CD14-positive monocyte (primary cell): ENCODE results near the gene PKN3. TPM values are rescaled to one million over a fixed set of nuclear protein-coding genes. Genes with fewer than 3 reads are reported as not detected.

Source experiments
- DNase-seq, 3 donors: peaks; one replicate each; pipeline ENCODE4 v3.0.0-alpha.2; 2011 to 2022
- H2AFZ ChIP-seq: 2 replicates; pipeline ENCODE4 v1.6.0; 2012; ENCODE audit warnings: mild to moderate bottlenecking, low read depth, low read length, inconsistent platforms; ENCODE audit not compliant: insufficient read depth, poor library complexity, severe bottlenecking
- H3K27ac ChIP-seq, 2 donors: 1 replicate in 1 of 2; 2 replicates in 1 of 2; pipeline ENCODE4 v1.5.1; 2012 to 2013; ENCODE audit warnings: low read length in 2 of 2, control low read depth in 1 of 2, inconsistent platforms in 1 of 2, low read depth in 1 of 2, mild to moderate bottlenecking in 1 of 2
- H3K27me3 ChIP-seq, 2 donors: one replicate each; pipeline versions ENCODE4 v1.6.0 to v1.6.1; 2011 to 2013; ENCODE audit warnings: low read length in 2 of 2; ENCODE audit not compliant: control insufficient read depth in 2 of 2, insufficient read depth in 2 of 2
- H3K36me3 ChIP-seq, 2 donors: replicated peaks in 1 of 2; 1 replicate in 1 of 2; 2 replicates in 1 of 2; pipeline versions ENCODE4 v1.5.1 to v1.6.1; 2012 to 2013; ENCODE audit warnings: low read length in 2 of 2, control low read depth in 1 of 2, inconsistent platforms in 1 of 2, mild to moderate bottlenecking in 1 of 2; ENCODE audit not compliant: insufficient read depth in 2 of 2, control insufficient read depth in 1 of 2
- H3K4me1 ChIP-seq, 2 donors: 1 replicate in 1 of 2; 2 replicates in 1 of 2; pipeline versions ENCODE4 v1.5.1 to v1.6.1; 2012 to 2013; ENCODE audit warnings: low read length in 2 of 2, control low read depth in 1 of 2, inconsistent platforms in 1 of 2, mild to moderate bottlenecking in 1 of 2, moderate library complexity in 1 of 2; ENCODE audit not compliant: insufficient read depth in 2 of 2, control insufficient read depth in 1 of 2
- H3K4me2 ChIP-seq: replicated peaks from 2 replicates; pipeline ENCODE3; 2012; ENCODE audit warnings: low read length, moderate library complexity, mild to moderate bottlenecking; ENCODE audit not compliant: poor library complexity, severe bottlenecking; ENCODE audit errors: extremely low read depth
- H3K4me3 ChIP-seq, 3 experiments: fragments of 200-600 bp in 1 of 3; sonication (generic) in 1 of 3; replicated peaks in 1 of 3; 1 replicate in 2 of 3; 2 replicates in 1 of 3; pipeline ENCODE4 v1.5.1; 2011 to 2013; ENCODE audit warnings: low read length in 3 of 3, mild to moderate bottlenecking in 3 of 3, control low read depth in 2 of 3, low read depth in 2 of 3, inconsistent platforms in 1 of 3, moderate library complexity in 1 of 3
- H3K79me2 ChIP-seq: 2 replicates; pipeline ENCODE4 v1.6.0; 2012; ENCODE audit warnings: mild to moderate bottlenecking, control low read depth, inconsistent platforms, low read length, moderate library complexity; ENCODE audit not compliant: insufficient read depth
- H3K9ac ChIP-seq: 2 replicates; pipeline ENCODE4 v1.6.0; 2017; ENCODE audit warnings: low read length, mild to moderate bottlenecking; ENCODE audit not compliant: insufficient read depth, poor library complexity, severe bottlenecking
- H3K9me3 ChIP-seq, 2 donors: replicated peaks in 1 of 2; 1 replicate in 1 of 2; 2 replicates in 1 of 2; pipeline versions ENCODE4 v1.5.1 to v1.6.1; 2012 to 2013; ENCODE audit warnings: low read length in 2 of 2, control low read depth in 1 of 2; ENCODE audit not compliant: control insufficient read depth in 1 of 2, insufficient read depth in 1 of 2
- H4K20me1 ChIP-seq: 2 replicates; pipeline ENCODE4 v1.6.0; 2012; ENCODE audit warnings: mild to moderate bottlenecking, low read length, control low read depth, moderate library complexity; ENCODE audit not compliant: insufficient read depth
- H3K27ac Mint-ChIP-seq, 7 donors: one replicate each; pipeline ENCODE4 v1.8.0; 2020; ENCODE audit warnings: mild to moderate bottlenecking in 7 of 7, mixed read lengths in 7 of 7, moderate library complexity in 6 of 7, inconsistent platforms in 2 of 7
- H3K27me3 Mint-ChIP-seq, 3 donors: one replicate each; pipeline ENCODE4 v1.8.0; 2021 to 2022; ENCODE audit warnings: low read depth in 3 of 3, mild to moderate bottlenecking in 3 of 3, mixed read lengths in 3 of 3, moderate library complexity in 3 of 3, inconsistent platforms in 1 of 3
- H3K36me3 Mint-ChIP-seq, 2 donors: one replicate each; pipeline ENCODE4 v1.8.0; 2020; ENCODE audit warnings: mixed read lengths in 2 of 2, inconsistent platforms in 1 of 2, mild to moderate bottlenecking in 1 of 2
- H3K4me1 Mint-ChIP-seq: one replicate; pipeline ENCODE4 v1.8.0; 2020; ENCODE audit warnings: mild to moderate bottlenecking, mixed read lengths
- H3K4me3 Mint-ChIP-seq, 2 donors: one replicate each; pipeline ENCODE4 v1.8.0; 2020; ENCODE audit warnings: mild to moderate bottlenecking in 2 of 2, mixed read lengths in 2 of 2, moderate library complexity in 1 of 2
- H3K9me3 Mint-ChIP-seq, 7 donors: one replicate each; pipeline ENCODE4 v1.8.0; 2020 to 2022; ENCODE audit warnings: mixed read lengths in 7 of 7, mild to moderate bottlenecking in 6 of 7, moderate library complexity in 6 of 7, inconsistent platforms in 2 of 7
- WGBS: methylation state at CpG from one replicate; pipeline ENCODE4 v1.1.5; 2013; ENCODE audit warnings: missing lambda C conversion rate; ENCODE audit not compliant: insufficient coverage; 5-methylcytosine and 5-hydroxymethylcytosine counted together
- intact Hi-C, 2 donors: fragments of 100-400 bp; cut with micrococcal nuclease; formaldehyde crosslinking; loops; one replicate each; pipeline versions ENCODE4 v1.15.0 to v1.15.1; 2023
- polyA plus RNA-seq, 3 donors: library from polyadenylated mRNA; depleted of rRNA in 1 of 3; unstranded in 2 of 3; stranded (reverse) in 1 of 3; fragments of 300-500 nt in 2 of 3; fragments of >200 nt in 1 of 3; fragmentation: Illumina TruSeq in 2 of 3; gene quantifications; 1 replicate in 2 of 3; 2 replicates in 1 of 3; pipeline ENCODE4 v1.2.3, GENCODE V29; 2012 to 2021
- TF ChIP-seq, protein P1 (sequence below): fragments of 200-600 bp; IDR thresholded peaks from one replicate; pipeline ENCODE4 v1.8.0; 2022; ENCODE audit warnings: antibody characterized with exemption, mild to moderate bottlenecking

PKN3 gene
- polyA plus RNA-seq, 3 donors = 0.11 to 0.49 (median 0.27) TPM

DNA sequence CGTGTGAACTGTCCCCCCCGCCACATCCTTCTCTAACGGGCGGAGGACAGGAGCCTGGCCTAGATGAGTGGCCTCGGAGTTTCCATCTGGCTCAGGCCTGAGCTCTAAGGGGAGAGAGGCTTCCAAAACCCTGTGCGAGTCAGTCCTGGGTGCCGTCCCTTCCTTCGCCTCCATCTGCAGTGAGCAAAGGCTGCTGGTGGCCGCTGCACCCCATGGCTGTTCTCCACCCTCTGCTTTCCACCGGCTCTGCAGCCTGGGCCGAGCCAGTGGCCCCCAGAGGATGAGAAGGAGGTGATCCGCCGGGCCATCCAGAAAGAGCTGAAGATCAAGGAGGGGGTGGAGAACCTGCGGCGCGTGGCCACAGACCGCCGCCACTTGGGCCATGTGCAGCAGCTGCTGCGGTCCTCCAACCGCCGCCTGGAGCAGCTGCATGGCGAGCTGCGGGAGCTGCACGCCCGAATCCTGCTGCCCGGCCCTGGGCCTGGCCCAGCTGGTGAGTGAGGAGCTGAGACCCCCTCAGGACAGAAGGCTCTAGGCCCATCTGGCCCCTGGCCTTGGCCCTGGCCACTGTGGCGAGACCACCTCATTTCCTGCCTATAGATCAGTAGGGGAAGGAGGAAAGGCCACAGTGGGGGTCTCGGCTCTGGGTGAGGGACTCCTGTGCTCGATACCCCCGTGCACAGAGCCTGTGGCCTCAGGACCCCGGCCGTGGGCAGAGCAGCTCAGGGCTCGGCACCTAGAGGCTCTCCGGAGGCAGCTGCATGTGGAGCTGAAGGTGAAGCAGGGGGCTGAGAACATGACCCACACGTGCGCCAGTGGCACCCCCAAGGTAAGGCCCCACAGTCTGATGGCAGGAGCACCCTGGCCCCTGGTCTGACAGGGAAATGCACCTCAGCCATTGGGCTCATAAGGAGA, 3.0 kb downstream of the PKN3 start:
- intact Hi-C loops = no loop called here
- TF ChIP-seq, protein P1, sequence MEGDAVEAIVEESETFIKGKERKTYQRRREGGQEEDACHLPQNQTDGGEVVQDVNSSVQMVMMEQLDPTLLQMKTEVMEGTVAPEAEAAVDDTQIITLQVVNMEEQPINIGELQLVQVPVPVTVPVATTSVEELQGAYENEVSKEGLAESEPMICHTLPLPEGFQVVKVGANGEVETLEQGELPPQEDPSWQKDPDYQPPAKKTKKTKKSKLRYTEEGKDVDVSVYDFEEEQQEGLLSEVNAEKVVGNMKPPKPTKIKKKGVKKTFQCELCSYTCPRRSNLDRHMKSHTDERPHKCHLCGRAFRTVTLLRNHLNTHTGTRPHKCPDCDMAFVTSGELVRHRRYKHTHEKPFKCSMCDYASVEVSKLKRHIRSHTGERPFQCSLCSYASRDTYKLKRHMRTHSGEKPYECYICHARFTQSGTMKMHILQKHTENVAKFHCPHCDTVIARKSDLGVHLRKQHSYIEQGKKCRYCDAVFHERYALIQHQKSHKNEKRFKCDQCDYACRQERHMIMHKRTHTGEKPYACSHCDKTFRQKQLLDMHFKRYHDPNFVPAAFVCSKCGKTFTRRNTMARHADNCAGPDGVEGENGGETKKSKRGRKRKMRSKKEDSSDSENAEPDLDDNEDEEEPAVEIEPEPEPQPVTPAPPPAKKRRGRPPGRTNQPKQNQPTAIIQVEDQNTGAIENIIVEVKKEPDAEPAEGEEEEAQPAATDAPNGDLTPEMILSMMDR = no peak
- no peaks in the 10 kb centered on the region for H4K20me1 ChIP-seq
- no peaks in the 10 kb centered on the region for H3K36me3 ChIP-seq
- H3K27ac Mint-ChIP-seq = no peak overlapping the region
- no peak overlapping the region for H3K9ac ChIP-seq
- H3K4me3 ChIP-seq = no peak overlapping the region
- 96% methylated on average over 30 of the region's 36 CpGs for WGBS
- H3K9me3 Mint-ChIP-seq = no peaks in the 10 kb centered on the region
- no peaks in the 10 kb centered on the region for H3K79me2 ChIP-seq
- no peak for DNase-seq
- no peak overlapping the region for H3K4me3 Mint-ChIP-seq
- peaks cover 8 to 13% (median 12%) of the 10 kb centered on the region in 3 donors for H3K27me3 Mint-ChIP-seq
- no peak overlapping the region for H3K27ac ChIP-seq
- no peak overlapping the region for H3K4me2 ChIP-seq
- H3K36me3 Mint-ChIP-seq = no peaks in the 10 kb centered on the region
- peaks cover 12 to 15% of the 10 kb centered on the region in 2 donors for H3K4me1 ChIP-seq
- peaks cover 0 to 10% of the 10 kb centered on the region in 2 donors for H3K27me3 ChIP-seq
- no peak overlapping the region for H2AFZ ChIP-seq
- peaks cover 13% of the 10 kb centered on the region for H3K4me1 Mint-ChIP-seq
- H3K9me3 ChIP-seq = no peaks in the 10 kb centered on the region

GRCh38 chr9:128706045-128706444, 3.7 kb downstream of the PKN3 start:
- Histone ChIP-seq H3K79me2 (no peaks in the 10 kb centered on the region), H3K36me3 (no peaks in the 10 kb centered on the region), H4K20me1 (no peaks in the 10 kb centered on the region), H3K4me1 (peaks cover 12 to 15% of the 10 kb centered on the region in 2 donors), H3K4me3 (no peak overlapping the region), H3K9ac (no peak overlapping the region), H3K27ac (no peak overlapping the region), H3K9me3 (no peaks in the 10 kb centered on the region), H3K27me3 (peaks cover 0 to 10% of the 10 kb centered on the region in 2 donors), H2AFZ (no peak overlapping the region), H3K4me2 (no peak overlapping the region)
- H3K36me3 Mint-ChIP-seq = no peaks in the 10 kb centered on the region
- H3K9me3 Mint-ChIP-seq = no peaks in the 10 kb centered on the region
- WGBS = no CpG with 5 or more reads among the region's 1 CpG
- H3K27ac Mint-ChIP-seq = no peak overlapping the region
- no peak for DNase-seq
- peaks cover 8 to 13% (median 12%) of the 10 kb centered on the region in 3 donors for H3K27me3 Mint-ChIP-seq
- intact Hi-C loops = no loop called here
- TF ChIP-seq, protein P1 = no peak
- H3K4me3 Mint-ChIP-seq = no peak overlapping the region
- peaks cover 13% of the 10 kb centered on the region for H3K4me1 Mint-ChIP-seq
